HuH-7 (cell line): ENCODE data around the gene ADARB1.

Experiments used
- DNase-seq: peaks from one replicate; pipeline ENCODE4 v3.0.0; 2011; ENCODE audit warnings: low spot score

Gene ADARB1

GRCh38 chr21:45039317-45040156 lies 34.8 kb upstream of the ADARB1 start:
- DNase-seq, result no peak

GRCh38 chr21:45040157-45040711 lies 34.1 kb upstream of the ADARB1 start:
- DNase-seq, result no peak

GRCh38 chr21:45040739-45041138 lies 33.6 kb upstream of the ADARB1 start:
- DNase-seq, result no peak

GRCh38 chr21:45041351-45041805 lies 33.0 kb upstream of the ADARB1 start:
- no peak for DNase-seq

GRCh38 chr21:45041984-45042663 lies 32.3 kb upstream of the ADARB1 start:
- no peak for DNase-seq

GRCh38 chr21:45042664-45043161 lies 31.7 kb upstream of the ADARB1 start:
- no peak for DNase-seq

- DNase-seq, result no peak
Observed at GRCh38 chr21:45043541-45044020, 30.8 kb upstream of the ADARB1 start.

- no peak for DNase-seq
Observed at GRCh38 chr21:45045481-45045880, 28.9 kb upstream of the ADARB1 start.

GRCh38 chr21:45047257-45047656 lies 27.1 kb upstream of the ADARB1 start:
- no peak for DNase-seq

- no peak for DNase-seq
Observed at GRCh38 chr21:45048026-45048698, 26.2 kb upstream of the ADARB1 start.

- DNase-seq, result no peak
Observed at GRCh38 chr21:45048968-45049367, 25.4 kb upstream of the ADARB1 start.

- DNase-seq, result no peak
Observed at GRCh38 chr21:45049714-45050344, 24.6 kb upstream of the ADARB1 start.

GRCh38 chr21:45050345-45050796 lies 24.0 kb upstream of the ADARB1 start:
- no peak for DNase-seq

- DNase-seq, result no peak
Observed at GRCh38 chr21:45050797-45051489, 23.4 kb upstream of the ADARB1 start.

GRCh38 chr21:45051580-45052434 lies 22.6 kb upstream of the ADARB1 start:
- DNase-seq, result no peak

- DNase-seq, result no peak
Observed at GRCh38 chr21:45052960-45053359, 21.4 kb upstream of the ADARB1 start.

- no peak for DNase-seq
Observed at GRCh38 chr21:45053561-45054226, 20.7 kb upstream of the ADARB1 start.

GRCh38 chr21:45054227-45054926 lies 20.0 kb upstream of the ADARB1 start:
- DNase-seq, result no peak
